Endodermal cell (in vitro differentiated cells): ENCODE measurements around the gene NAT8L. TPM values are rescaled to one million over a fixed set of nuclear protein-coding genes. Genes with fewer than 3 reads are reported as not detected.
"Not testable (repeated sequence)": the region's sequence is repeated elsewhere in the genome, so short reads cannot be mapped to it uniquely, and the experiment has no call there.

Experiments
- DNase-seq: peaks from one replicate; pipeline ENCODE4 v3.0.0-alpha.2; 2017
- H3K27ac ChIP-seq: 2 replicates; pipeline ENCODE4 v1.5.1; 2013; ENCODE audit warnings: mild to moderate bottlenecking, low read depth, low read length, moderate library complexity
- H3K27me3 ChIP-seq: 2 replicates; pipeline ENCODE4 v1.6.1; 2013; ENCODE audit warnings: mild to moderate bottlenecking, low read length, moderate library complexity; ENCODE audit not compliant: insufficient read depth, control insufficient read depth, poor library complexity, severe bottlenecking
- H3K36me3 ChIP-seq: 2 replicates; pipeline ENCODE4 v1.7.0; 2013; ENCODE audit warnings: mild to moderate bottlenecking, low read length, moderate library complexity; ENCODE audit not compliant: control insufficient read depth, insufficient read depth
- H3K4me1 ChIP-seq: one replicate; pipeline ENCODE4 v1.7.0; 2013; ENCODE audit warnings: low read length; ENCODE audit not compliant: control insufficient read depth, insufficient read depth
- H3K4me3 ChIP-seq: 2 replicates; pipeline ENCODE4 v1.5.1; 2013; ENCODE audit warnings: mild to moderate bottlenecking, low read length, moderate library complexity
- H3K9ac ChIP-seq: 2 replicates; pipeline ENCODE4 v1.6.1; 2013; ENCODE audit warnings: mild to moderate bottlenecking, low read length, moderate library complexity; ENCODE audit not compliant: poor library complexity, severe bottlenecking; ENCODE audit errors: extremely low read depth
- H3K9me3 ChIP-seq: 2 replicates; pipeline ENCODE4 v1.6.1; 2013; ENCODE audit warnings: mild to moderate bottlenecking, low read length, moderate library complexity; ENCODE audit not compliant: control insufficient read depth
- H3K27ac Mint-ChIP-seq: 2 replicates; pipeline ENCODE4 v1.8.0; 2020; ENCODE audit warnings: mixed read lengths
- H3K27me3 Mint-ChIP-seq: 2 replicates; pipeline ENCODE4 v1.8.0; 2021; ENCODE audit warnings: mild to moderate bottlenecking, mixed read lengths; ENCODE audit not compliant: insufficient read depth
- H3K36me3 Mint-ChIP-seq: 2 replicates; pipeline ENCODE4 v1.8.0; 2020; ENCODE audit warnings: low read depth, mixed read lengths
- H3K4me1 Mint-ChIP-seq: 2 replicates; pipeline ENCODE4 v1.8.0; 2020; ENCODE audit warnings: mixed read lengths
- H3K4me3 Mint-ChIP-seq: 2 replicates; pipeline ENCODE4 v1.8.0; 2020; ENCODE audit warnings: mild to moderate bottlenecking, moderate library complexity, mixed read lengths
- H3K9me3 Mint-ChIP-seq: 2 replicates; pipeline ENCODE4 v1.8.0; 2020; ENCODE audit warnings: mild to moderate bottlenecking, mixed read lengths
- CTCF ChIP-seq: fragments of 200-600 bp; sonication (generic); conservative IDR thresholded peaks from 2 replicates; pipeline ENCODE4 v1.5.0; 2021; ENCODE audit warnings: antibody characterized with exemption, mild to moderate bottlenecking
- WGBS, 2 experiments: methylation state at CpG; one replicate each; pipeline versions ENCODE4 v1.1.5 to v1.1.7; 2013; ENCODE audit warnings: missing lambda C conversion rate in 2 of 2, mixed read lengths in 1 of 2; ENCODE audit not compliant: insufficient coverage in 1 of 2, insufficient read length in 1 of 2; 5-methylcytosine and 5-hydroxymethylcytosine counted together
- total RNA-seq, 2 donors: library from RNA; stranded (reverse); fragmentation: NEBNext Ultra II Directional in 1 of 2; extraction: Animal tissue kit (Norgen Biotek cat#: 25700) in 1 of 2; gene quantifications; 2 replicates in 1 of 2; 3 replicates in 1 of 2; pipeline ENCODE4 v1.2.1, GENCODE V29; 2021

NAT8L gene
- total RNA-seq, 2 donors from 2014 or later = 5.0 to 6.4 TPM

- H3K4me3 Mint-ChIP-seq = no peak overlapping the region
- no peak for DNase-seq
- Histone ChIP-seq H3K9ac (no peak overlapping the region), H3K4me3 (no peak overlapping the region), H3K27ac (no peak overlapping the region), H3K36me3 (no peaks in the 10 kb centered on the region), H3K27me3 (peaks cover 29% of the 10 kb centered on the region), H3K9me3 (peaks cover 12% of the 10 kb centered on the region), H3K4me1 (peaks cover 5% of the 10 kb centered on the region)
- no peak for TF ChIP-seq CTCF
- no peaks in the 10 kb centered on the region for H3K36me3 Mint-ChIP-seq
- H3K9me3 Mint-ChIP-seq = peaks cover 29% of the 10 kb centered on the region
- peaks cover 13% of the 10 kb centered on the region for H3K4me1 Mint-ChIP-seq
- H3K27me3 Mint-ChIP-seq = peaks cover 50% of the 10 kb centered on the region
- H3K27ac Mint-ChIP-seq = no peak overlapping the region
Measured at GRCh38 chr4:2025817-2026216, 33.3 kb upstream of the NAT8L start.

- not testable (repeated sequence) for H3K4me1 ChIP-seq, H3K4me1 Mint-ChIP-seq, H3K4me3 ChIP-seq, H3K4me3 Mint-ChIP-seq, H3K36me3 Mint-ChIP-seq, H3K9ac ChIP-seq, DNase-seq, H3K27ac ChIP-seq, H3K36me3 ChIP-seq, H3K27ac Mint-ChIP-seq
- Mint-ChIP-seq H3K9me3 (peaks cover 30% of the 10 kb centered on the region), H3K27me3 (peaks cover 55% of the 10 kb centered on the region)
- Histone ChIP-seq H3K9me3 (peaks cover 12% of the 10 kb centered on the region), H3K27me3 (peaks cover 35% of the 10 kb centered on the region)
- 85 to 87% methylated on average over 3 to 4 of the region's 4 CpGs for WGBS, 2 experiments
Measured at GRCh38 chr4:2027120-2027519, 32.0 kb upstream of the NAT8L start.

GRCh38 chr4:2031161-2031560, 28.0 kb upstream of the NAT8L start:
- H3K9me3 Mint-ChIP-seq = peaks cover 20% of the 10 kb centered on the region
- peaks cover 48% of the 10 kb centered on the region for H3K27me3 ChIP-seq
- not testable (repeated sequence) for DNase-seq, H3K4me3 Mint-ChIP-seq, H3K4me3 ChIP-seq, H3K36me3 Mint-ChIP-seq, H3K4me1 Mint-ChIP-seq, H3K27ac ChIP-seq, H3K9me3 ChIP-seq, H3K4me1 ChIP-seq, H3K27ac Mint-ChIP-seq, H3K9ac ChIP-seq, H3K36me3 ChIP-seq
- H3K27me3 Mint-ChIP-seq = peaks cover 86% of the 10 kb centered on the region

- H3K4me3 ChIP-seq = no peak overlapping the region
- H3K27me3 ChIP-seq = peaks cover 57% of the 10 kb centered on the region
- 93 to 95% methylated on average over 9 to 10 of the region's 10 CpGs for WGBS, 2 experiments
- no peak for DNase-seq
- H3K27me3 Mint-ChIP-seq = peaks cover 75% of the 10 kb centered on the region
- no peaks in the 10 kb centered on the region for H3K4me1 ChIP-seq
- H3K27ac ChIP-seq = no peak overlapping the region
- no peaks in the 10 kb centered on the region for H3K36me3 Mint-ChIP-seq
- no peak overlapping the region for H3K27ac Mint-ChIP-seq
- no peaks in the 10 kb centered on the region for H3K36me3 ChIP-seq
- H3K9ac ChIP-seq = no peak overlapping the region
- no peak overlapping the region for H3K4me3 Mint-ChIP-seq
- peaks cover 3% of the 10 kb centered on the region for H3K9me3 Mint-ChIP-seq
- H3K9me3 ChIP-seq = no peaks in the 10 kb centered on the region
- TF ChIP-seq CTCF = no peak
- no peaks in the 10 kb centered on the region for H3K4me1 Mint-ChIP-seq
Measured at GRCh38 chr4:2036327-2036726, 22.8 kb upstream of the NAT8L start.
